ENCODE data around the gene HOXC6. TPM values are rescaled to one million over a fixed set of nuclear protein-coding genes. Genes with fewer than 3 reads are reported as not detected.
"Not testable (repeated sequence)": the region's sequence is repeated elsewhere in the genome, so short reads cannot be mapped to it uniquely, and the experiment has no call there.

The HOXC6 gene
- total RNA-seq, 2 experiments from 2014 or later, result not detected

- Mint-ChIP-seq H3K27me3 (peaks cover 1% of the 10 kb centered on the region), H3K4me1 (ENCODE audit: low read depth) (no peaks in the 10 kb centered on the region), H3K36me3 (ENCODE audit: low read depth) (no peaks in the 10 kb centered on the region), H3K27ac (no peak overlapping the region), H3K9me3 (no peaks in the 10 kb centered on the region), H3K4me3 (no peak overlapping the region)
- intact Hi-C loops (cut with micrococcal nuclease), result no loop called here
- POLR2A ChIA-PET, result no interaction called here
- no peak for TF ChIP-seq CTCF (IDR thresholded peaks at IDR 0.05)
- ATAC-seq, result no peak
- DNase-seq, result no peak
- CTCF ChIA-PET, result no interaction called here
Observed at GRCh38 chr12:54074308-54074707, 46.1 kb downstream of the HOXC6 start.

GRCh38 chr12:54075409-54075808 lies 47.2 kb downstream of the HOXC6 start:
- intact Hi-C loops (cut with micrococcal nuclease), result no loop called here
- peaks cover 1% of the 10 kb centered on the region for H3K27me3 Mint-ChIP-seq
- no peaks in the 10 kb centered on the region for H3K9me3 Mint-ChIP-seq
- H3K27ac Mint-ChIP-seq, result no peak overlapping the region
- no peak for TF ChIP-seq CTCF (IDR thresholded peaks at IDR 0.05)
- CTCF ChIA-PET, result no interaction called here
- no peak for DNase-seq
- no peak for ATAC-seq
- H3K4me1 Mint-ChIP-seq (ENCODE audit: low read depth), result no peaks in the 10 kb centered on the region
- no peak overlapping the region for H3K4me3 Mint-ChIP-seq
- POLR2A ChIA-PET, result interaction anchor here (0.7 kb wide), 1 partner anchor 18 kb away, joined by 3 read pairs; no protein-coding TSS in a partner anchor
- no peaks in the 10 kb centered on the region for H3K36me3 Mint-ChIP-seq (ENCODE audit: low read depth)

GRCh38 chr12:54075974-54076373 lies 47.7 kb downstream of the HOXC6 start:
- DNase-seq, result no peak
- Mint-ChIP-seq H3K9me3 (no peaks in the 10 kb centered on the region), H3K27ac (no peak overlapping the region), H3K4me1 (ENCODE audit: low read depth) (peaks cover 1% of the 10 kb centered on the region), H3K4me3 (no peak overlapping the region), H3K36me3 (ENCODE audit: low read depth) (no peaks in the 10 kb centered on the region), H3K27me3 (peaks cover 1% of the 10 kb centered on the region)
- POLR2A ChIA-PET, result no interaction called here
- TF ChIP-seq CTCF (IDR thresholded peaks at IDR 0.05), result no peak
- CTCF ChIA-PET, result no interaction called here
- ATAC-seq, result no peak
- intact Hi-C loops (cut with micrococcal nuclease), result no loop called here

- ATAC-seq; H3K36me3 Mint-ChIP-seq (ENCODE audit: low read depth); H3K27me3 Mint-ChIP-seq; H3K4me3 Mint-ChIP-seq; intact Hi-C loops (cut with micrococcal nuclease); H3K9me3 Mint-ChIP-seq; DNase-seq; H3K27ac Mint-ChIP-seq; CTCF ChIA-PET: not testable (repeated sequence)
- H3K4me1 Mint-ChIP-seq (ENCODE audit: low read depth), result peaks cover 12% of the 10 kb centered on the region
- POLR2A ChIA-PET, result interaction anchor here (0.5 kb wide), 1 partner anchor 8 kb away, joined by 3 read pairs; no protein-coding TSS in a partner anchor
Observed at GRCh38 chr12:54077843-54078242, 49.6 kb downstream of the HOXC6 start.

GRCh38 chr12:54079115-54079514 lies 50.9 kb downstream of the HOXC6 start:
- ATAC-seq; CTCF ChIA-PET; H3K27ac Mint-ChIP-seq; H3K27me3 Mint-ChIP-seq; intact Hi-C loops (cut with micrococcal nuclease); H3K4me3 Mint-ChIP-seq; DNase-seq; POLR2A ChIA-PET; H3K36me3 Mint-ChIP-seq (ENCODE audit: low read depth); H3K9me3 Mint-ChIP-seq: not testable (repeated sequence)
- peaks cover 23% of the 10 kb centered on the region for H3K4me1 Mint-ChIP-seq (ENCODE audit: low read depth)

Small RNA genes within 50 kb of the gene (microRNA-seq; reads per million reads assigned to microRNA genes)
- 2.4 reads per million for gene MIR196A2 (ENCODE audit: borderline microRNAs expressed, borderline replicate concordance)
- gene MIR615 (ENCODE audit: borderline microRNAs expressed, borderline replicate concordance), result not detected

Other genes starting within 250 kb of the HOXC6 start
- not detected for gene HOXC13, start 89.6 kb upstream of the HOXC6 start, total RNA-seq
- not detected for gene HOXC12, start 73.5 kb upstream of the HOXC6 start, total RNA-seq
- not detected for gene HOXC11, start 55.3 kb upstream of the HOXC6 start, total RNA-seq
- gene HOTAIR, start 53.5 kb upstream of the HOXC6 start, total RNA-seq, result not detected
- gene HOXC10, start 43.3 kb upstream of the HOXC6 start, total RNA-seq, result not detected
- gene HOXC9, start 28.3 kb upstream of the HOXC6 start, total RNA-seq, result not detected
- gene HOXC8, start 19.5 kb upstream of the HOXC6 start, total RNA-seq, result not detected
- gene HOXC5, start 4.6 kb downstream of the HOXC6 start, total RNA-seq, result not detected
- gene HOXC4, start 25.4 kb downstream of the HOXC6 start, total RNA-seq, result 1 to 10 TPM in 1 of 2 experiments, under 1 TPM in 1; 0.89 to 1.2 TPM
- 10 to 100 TPM; 20.1 to 23.9 TPM for gene SMUG1, start 160.5 kb downstream of the HOXC6 start, total RNA-seq